ENCODE measurements around the gene PAOX.
"Not testable (repeated sequence)": the region's sequence is repeated elsewhere in the genome, so short reads cannot be mapped to it uniquely, and the experiment has no call there.

PAOX gene

GRCh38 chr10:133432789-133433188 lies 53.7 kb downstream of the PAOX start:
- not testable (repeated sequence) for H3K9ac ChIP-seq (ENCODE audit: low read length)
- WGBS (ENCODE audit: extremely low coverage, insufficient coverage, insufficient read length): no CpG with 5 or more reads among the region's 25 CpGs

GRCh38 chr10:133438711-133439273 lies 59.7 kb downstream of the PAOX start:
- Histone ChIP-seq H3K79me1 (ENCODE audit: low read length) (no peaks in the 10 kb centered on the region), H4K12ac (ENCODE audit: low read depth, low read length) (no peak overlapping the region), H3K14ac (ENCODE audit: low read length) (no peak overlapping the region)

More at GRCh38 chr10:133432789-133433188, 53.7 kb downstream of the PAOX start:
- DNase-seq; H3K23ac ChIP-seq (ENCODE audit: low read length); H3K18ac ChIP-seq (ENCODE audit: low read length); H3K27me3 ChIP-seq (ENCODE audit: insufficient read depth, low read length); H3K14ac ChIP-seq (ENCODE audit: low read length); H2BK120ac ChIP-seq (ENCODE audit: insufficient read depth, low read length, poor library complexity); H3K4ac ChIP-seq (ENCODE audit: low read depth, low read length); H4K91ac ChIP-seq (ENCODE audit: low read depth, low read length); H3K27ac ChIP-seq (ENCODE audit: low read depth, low read length); H2AK5ac ChIP-seq (ENCODE audit: low read length); H3K36me3 ChIP-seq (ENCODE audit: control insufficient read depth in 1 of 2, insufficient read depth in 2 of 2, low read length in 2 of 2); H3K4me3 ChIP-seq (ENCODE audit: low read depth, low read length); H4K8ac ChIP-seq (ENCODE audit: low read depth, low read length); H4K12ac ChIP-seq (ENCODE audit: low read depth, low read length); H2BK5ac ChIP-seq (ENCODE audit: low read depth, low read length, poor library complexity); H3K79me2 ChIP-seq (ENCODE audit: control insufficient read depth, insufficient read depth, low read length, poor library complexity); H3K79me1 ChIP-seq (ENCODE audit: low read length); H3K4me2 ChIP-seq (ENCODE audit: low read length); H2AFZ ChIP-seq (ENCODE audit: insufficient read depth, low read length, poor library complexity); H3K4me1 ChIP-seq (ENCODE audit: control insufficient read depth in 1 of 2, insufficient read depth in 2 of 2, low read length in 2 of 2); H2BK12ac ChIP-seq (ENCODE audit: low read length); H3K9me3 ChIP-seq (ENCODE audit: insufficient read depth, low read depth, low read length): not testable (repeated sequence)

GRCh38 chr10:133439517-133440461 lies 60.7 kb downstream of the PAOX start:
- Histone ChIP-seq H3K18ac (ENCODE audit: low read length) (no peak overlapping the region), H4K12ac (ENCODE audit: low read depth, low read length) (no peak overlapping the region), H3K4me1 (ENCODE audit: control insufficient read depth in 1 of 2, insufficient read depth in 2 of 2, low read length in 2 of 2) (no peaks in the 10 kb centered on the region), H2AK5ac (ENCODE audit: low read length) (no peak overlapping the region), H2BK120ac (ENCODE audit: insufficient read depth, low read length, poor library complexity) (no peak overlapping the region), H3K27ac (ENCODE audit: low read depth, low read length) (no peak overlapping the region), H2AFZ (ENCODE audit: insufficient read depth, low read length, poor library complexity) (no peak overlapping the region), H3K4ac (ENCODE audit: low read depth, low read length) (no peak overlapping the region), H3K27me3 (ENCODE audit: insufficient read depth, low read length) (no peaks in the 10 kb centered on the region), H3K9me3 (ENCODE audit: insufficient read depth, low read depth, low read length) (peaks cover 56% of the 10 kb centered on the region), H3K4me2 (ENCODE audit: low read length) (no peak overlapping the region), H3K4me3 (ENCODE audit: low read depth, low read length) (no peak overlapping the region), H2BK5ac (ENCODE audit: low read depth, low read length, poor library complexity) (no peak overlapping the region), H3K14ac (ENCODE audit: low read length) (no peak overlapping the region), H3K36me3 (ENCODE audit: control insufficient read depth in 1 of 2, insufficient read depth in 2 of 2, low read length in 2 of 2) (no peaks in the 10 kb centered on the region), H2BK12ac (ENCODE audit: low read length) (no peak overlapping the region), H3K79me2 (ENCODE audit: control insufficient read depth, insufficient read depth, low read length, poor library complexity) (no peaks in the 10 kb centered on the region), H4K8ac (ENCODE audit: low read depth, low read length) (no peak overlapping the region), H3K79me1 (ENCODE audit: low read length) (no peaks in the 10 kb centered on the region), H3K23ac (ENCODE audit: low read length) (no peak overlapping the region), H3K9ac (ENCODE audit: low read length) (no peak overlapping the region), H4K91ac (ENCODE audit: low read depth, low read length) (no peak overlapping the region)
- DNase-seq: no peak
- WGBS (ENCODE audit: extremely low coverage, insufficient coverage, insufficient read length): no CpG with 5 or more reads among the region's 25 CpGs

More at GRCh38 chr10:133438711-133439273, 59.7 kb downstream of the PAOX start:
- Histone ChIP-seq H3K9ac (ENCODE audit: low read length) (no peak overlapping the region), H4K91ac (ENCODE audit: low read depth, low read length) (no peak overlapping the region), H2BK12ac (ENCODE audit: low read length) (no peak overlapping the region), H3K23ac (ENCODE audit: low read length) (no peak overlapping the region), H2AK5ac (ENCODE audit: low read length) (no peak overlapping the region), H3K27ac (ENCODE audit: low read depth, low read length) (no peak overlapping the region), H2BK120ac (ENCODE audit: insufficient read depth, low read length, poor library complexity) (no peak overlapping the region), H2BK5ac (ENCODE audit: low read depth, low read length, poor library complexity) (no peak overlapping the region), H2AFZ (ENCODE audit: insufficient read depth, low read length, poor library complexity) (no peak overlapping the region), H3K4ac (ENCODE audit: low read depth, low read length) (no peak overlapping the region), H4K8ac (ENCODE audit: low read depth, low read length) (no peak overlapping the region), H3K18ac (ENCODE audit: low read length) (no peak overlapping the region), H3K4me2 (ENCODE audit: low read length) (no peak overlapping the region), H3K4me1 (ENCODE audit: control insufficient read depth in 1 of 2, insufficient read depth in 2 of 2, low read length in 2 of 2) (no peaks in the 10 kb centered on the region), H3K27me3 (ENCODE audit: insufficient read depth, low read length) (no peaks in the 10 kb centered on the region), H3K36me3 (ENCODE audit: control insufficient read depth in 1 of 2, insufficient read depth in 2 of 2, low read length in 2 of 2) (no peaks in the 10 kb centered on the region), H3K9me3 (ENCODE audit: insufficient read depth, low read depth, low read length) (peaks cover 47% of the 10 kb centered on the region), H3K79me2 (ENCODE audit: control insufficient read depth, insufficient read depth, low read length, poor library complexity) (no peaks in the 10 kb centered on the region), H3K4me3 (ENCODE audit: low read depth, low read length) (no peak overlapping the region)
- peak in 1 of 2 donors; percentile 11 for DNase-seq
- WGBS (ENCODE audit: extremely low coverage, insufficient coverage, insufficient read length): no CpG with 5 or more reads among the region's 11 CpGs

GRCh38 chr10:133440633-133441285 lies 61.7 kb downstream of the PAOX start:
- no peak overlapping the region for H2AK5ac ChIP-seq (ENCODE audit: low read length)
- H3K79me2 ChIP-seq (ENCODE audit: control insufficient read depth, insufficient read depth, low read length, poor library complexity): no peaks in the 10 kb centered on the region
- DNase-seq: no peak
- H3K14ac ChIP-seq (ENCODE audit: low read length): no peak overlapping the region
- H3K23ac ChIP-seq (ENCODE audit: low read length): no peak overlapping the region
- no peak overlapping the region for H4K91ac ChIP-seq (ENCODE audit: low read depth, low read length)
- H3K27ac ChIP-seq (ENCODE audit: low read depth, low read length): no peak overlapping the region
- no peak overlapping the region for H2BK5ac ChIP-seq (ENCODE audit: low read depth, low read length, poor library complexity)
- H4K12ac ChIP-seq (ENCODE audit: low read depth, low read length): no peak overlapping the region
- H3K18ac ChIP-seq (ENCODE audit: low read length): no peak overlapping the region
- no peak overlapping the region for H2BK12ac ChIP-seq (ENCODE audit: low read length)
- H3K27me3 ChIP-seq (ENCODE audit: insufficient read depth, low read length): no peaks in the 10 kb centered on the region
- no peak overlapping the region for H2BK120ac ChIP-seq (ENCODE audit: insufficient read depth, low read length, poor library complexity)
- H2AFZ ChIP-seq (ENCODE audit: insufficient read depth, low read length, poor library complexity): no peak overlapping the region
- H3K9me3 ChIP-seq (ENCODE audit: insufficient read depth, low read depth, low read length): peaks cover 66% of the 10 kb centered on the region
- no peak overlapping the region for H3K9ac ChIP-seq (ENCODE audit: low read length)
- H3K79me1 ChIP-seq (ENCODE audit: low read length): no peaks in the 10 kb centered on the region
- no peaks in the 10 kb centered on the region for H3K4me1 ChIP-seq (ENCODE audit: control insufficient read depth in 1 of 2, insufficient read depth in 2 of 2, low read length in 2 of 2)
- H3K4me2 ChIP-seq (ENCODE audit: low read length): no peak overlapping the region
- no peak overlapping the region for H3K4ac ChIP-seq (ENCODE audit: low read depth, low read length)
- WGBS (ENCODE audit: extremely low coverage, insufficient coverage, insufficient read length): no CpG with 5 or more reads among the region's 18 CpGs
- H3K4me3 ChIP-seq (ENCODE audit: low read depth, low read length): no peak overlapping the region
- no peak overlapping the region for H4K8ac ChIP-seq (ENCODE audit: low read depth, low read length)
- H3K36me3 ChIP-seq (ENCODE audit: control insufficient read depth in 1 of 2, insufficient read depth in 2 of 2, low read length in 2 of 2): no peaks in the 10 kb centered on the region

Measured in trophoblast cell (in vitro differentiated cells and primary cell).